Spleen (tissue), 7 donors: ENCODE results near the gene ELP2.

ENCODE experiments used
- CTCF ChIP-seq, 11 experiments: fragments of 200-600 bp in 7 of 11; fragments of 450-650 bp in 4 of 11; sonication (generic) in 4 of 11; IDR thresholded peaks in 8 of 11; conservative IDR thresholded peaks in 3 of 11; 1 replicate in 7 of 11; 2 replicates in 4 of 11; pipeline versions ENCODE4 v1.4.0 to v1.8.0; 2016 to 2021; ENCODE audit warnings: antibody characterized with exemption in 11 of 11, inconsistent platforms in 4 of 11, mild to moderate bottlenecking in 1 of 11
- POLR2AphosphoS5 ChIP-seq, 3 donors: sonication (generic); formaldehyde crosslinking; IDR thresholded peaks; one replicate each; pipeline ENCODE4 v1.5.1; 2017; ENCODE audit warnings: antibody characterized with exemption in 3 of 3
- donor health status: DM: no; HTN: no; CAD: no; lungs with moderate emphysema.
- donor health status: DM: no; HTN: no; CAD: no.
- donor health status: DM: no; HTN: no; CAD: no.

- TF ChIP-seq CTCF (IDR thresholded peaks at IDR 0.05 in 8 of 11, conservative IDR thresholded peaks at IDR 0.05 in 3 of 11) (no peak), POLR2AphosphoS5 (IDR thresholded peaks at IDR 0.05) (no peak)
Observed at GRCh38 chr18:36155851-36156757, 26.4 kb downstream of the ELP2 start.
